Cardiac muscle cell (in vitro differentiated cells and primary cell): ENCODE results near the gene WDFY2. TPM values are rescaled to one million over a fixed set of nuclear protein-coding genes. Genes with fewer than 3 reads are reported as not detected.
A peak's percentile ranks its signal among the peaks of the same experiment; 100 is the strongest.

Experiments used
- DNase-seq, 2 donors: peaks; one replicate each; pipeline versions ENCODE4 v3.0.0 to v3.0.0-alpha.2; 2010 to 2017; ENCODE audit warnings: low read depth in 1 of 2, low spot score in 1 of 2
- H3K27ac ChIP-seq: fragments of 200-600 bp; sonication (generic); 2 replicates; pipeline ENCODE4 v1.5.1; 2016
- H3K27me3 ChIP-seq: fragments of 200-600 bp; sonication (generic); 2 replicates; pipeline ENCODE4 v1.6.0; 2016; ENCODE audit warnings: control low read depth
- H3K36me3 ChIP-seq: fragments of 200-600 bp; sonication (generic); 2 replicates; pipeline ENCODE4 v1.5.1; 2016; ENCODE audit warnings: control low read depth
- H3K4me1 ChIP-seq: fragments of 200-600 bp; sonication (generic); 2 replicates; pipeline ENCODE4 v1.8.1; 2017; ENCODE audit warnings: low read depth, mild to moderate bottlenecking, mixed run types
- H3K4me3 ChIP-seq: fragments of 200-600 bp; sonication (generic); 2 replicates; pipeline ENCODE4 v1.5.1; 2016; ENCODE audit warnings: mild to moderate bottlenecking
- H3K9me3 ChIP-seq: fragments of 200-600 bp; sonication (generic); 2 replicates; pipeline ENCODE4 v1.5.1; 2017; ENCODE audit warnings: low read depth, mild to moderate bottlenecking, control low read depth
- CTCF ChIP-seq: IDR thresholded peaks from 2 replicates; pipeline ENCODE4 v1.5.1; 2012; ENCODE audit warnings: low read depth, mild to moderate bottlenecking, low read length
- polyA plus RNA-seq: library from polyadenylated mRNA; unstranded; fragments of >200 nt; fragmentation: Nextera tagmentation; extraction: Ambion mirVana; gene quantifications from 2 replicates; pipeline ENCODE4 v1.2.1, GENCODE V29; 2016
- total RNA-seq: library from RNA; depleted of rRNA; stranded (reverse); fragments of >200 nt; gene quantifications from 2 replicates; pipeline ENCODE4 v1.2.3, GENCODE V29; 2016

Gene WDFY2
- total and polyA plus RNA-seq, 2 experiments from 2014 or later: 9.1 to 20.4 TPM

- H3K27ac ChIP-seq: no peak overlapping the region
- no peak for DNase-seq
- no peaks in the 10 kb centered on the region for H3K36me3 ChIP-seq
- H3K9me3 ChIP-seq: no peaks in the 10 kb centered on the region
- TF ChIP-seq CTCF: no peak
- no peaks in the 10 kb centered on the region for H3K27me3 ChIP-seq
- H3K4me1 ChIP-seq: peaks cover 8% of the 10 kb centered on the region
- H3K4me3 ChIP-seq: no peak overlapping the region
These were observed 197.9 kb downstream of the WDFY2 start for GRCh38 chr13:51782026-51782710.

- DNase-seq: no peak
- no peaks in the 10 kb centered on the region for H3K36me3 ChIP-seq
- no peaks in the 10 kb centered on the region for H3K9me3 ChIP-seq
- H3K27ac ChIP-seq: no peak overlapping the region
- peaks cover 11% of the 10 kb centered on the region for H3K4me1 ChIP-seq
- no peak for TF ChIP-seq CTCF
- H3K4me3 ChIP-seq: no peak overlapping the region
- H3K27me3 ChIP-seq: no peaks in the 10 kb centered on the region
These were observed 199.3 kb downstream of the WDFY2 start for GRCh38 chr13:51783428-51784094.

GRCh38 chr13:51784097-51784496, 199.8 kb downstream of the WDFY2 start:
- H3K4me1 ChIP-seq: peaks cover 11% of the 10 kb centered on the region
- no peaks in the 10 kb centered on the region for H3K27me3 ChIP-seq
- no peak for TF ChIP-seq CTCF
- no peak overlapping the region for H3K4me3 ChIP-seq
- no peaks in the 10 kb centered on the region for H3K36me3 ChIP-seq
- DNase-seq: no peak
- no peak overlapping the region for H3K27ac ChIP-seq
- H3K9me3 ChIP-seq: no peaks in the 10 kb centered on the region

- Histone ChIP-seq H3K27me3 (no peaks in the 10 kb centered on the region), H3K4me1 (peaks cover 11% of the 10 kb centered on the region), H3K36me3 (no peaks in the 10 kb centered on the region), H3K27ac (no peak overlapping the region), H3K9me3 (no peaks in the 10 kb centered on the region), H3K4me3 (no peak overlapping the region)
- no peak for TF ChIP-seq CTCF
- DNase-seq: peak; percentile 69 to 96
These were observed 201.6 kb downstream of the WDFY2 start for GRCh38 chr13:51785712-51786424.

- TF ChIP-seq CTCF: no peak
- Histone ChIP-seq H3K4me1 (peaks cover 11% of the 10 kb centered on the region), H3K36me3 (no peaks in the 10 kb centered on the region), H3K9me3 (no peaks in the 10 kb centered on the region), H3K27ac (peak overlapping the region; percentile 70), H3K4me3 (no peak overlapping the region), H3K27me3 (no peaks in the 10 kb centered on the region)
- no peak for DNase-seq
These were observed 202.4 kb downstream of the WDFY2 start for GRCh38 chr13:51786425-51787265.
